Tibial nerve (tissue), 3 donors: ENCODE data around the gene KRTAP1-5.

ENCODE experiments used
- POLR2A ChIP-seq, 2 donors: fragments of 450-650 bp; IDR thresholded peaks; one replicate each; pipeline ENCODE4 v1.6.1; 2017; ENCODE audit warnings: antibody characterized with exemption in 2 of 2, mild to moderate bottlenecking in 2 of 2, moderate library complexity in 2 of 2
- TF ChIP-seq, protein P1 (sequence below), 5 experiments: fragments of 200-600 bp in 3 of 5; fragments of 450-650 bp in 2 of 5; sonication (generic) in 3 of 5; IDR thresholded peaks; one replicate each; pipeline ENCODE4 v1.5.1; 2016 to 2019; ENCODE audit warnings: antibody characterized with exemption in 5 of 5, mild to moderate bottlenecking in 3 of 5, moderate library complexity in 2 of 5

DNA sequence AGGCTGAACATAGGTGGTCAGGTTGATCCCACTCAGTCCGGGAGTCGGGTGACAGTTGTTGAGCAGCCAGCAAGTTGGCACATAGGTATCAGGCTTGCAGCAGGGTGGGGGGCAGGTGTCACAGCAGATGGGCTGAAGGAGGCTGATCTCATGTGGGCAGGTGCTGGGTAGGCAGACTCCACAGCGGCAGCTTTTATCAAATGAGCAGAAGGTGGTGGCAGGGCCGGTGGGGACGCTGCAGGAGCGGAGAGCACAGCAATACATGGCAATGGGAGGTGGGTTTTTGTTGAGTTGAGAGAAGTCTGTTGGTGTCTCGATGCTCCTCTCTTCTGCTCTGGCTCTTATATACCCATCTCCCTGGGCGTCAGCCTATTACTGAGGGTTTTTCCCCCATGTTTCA is 18.2 kb downstream of the KRTAP1-5 start, which contains the start of gene KRTAP3-1:
- TF ChIP-seq, protein P1, sequence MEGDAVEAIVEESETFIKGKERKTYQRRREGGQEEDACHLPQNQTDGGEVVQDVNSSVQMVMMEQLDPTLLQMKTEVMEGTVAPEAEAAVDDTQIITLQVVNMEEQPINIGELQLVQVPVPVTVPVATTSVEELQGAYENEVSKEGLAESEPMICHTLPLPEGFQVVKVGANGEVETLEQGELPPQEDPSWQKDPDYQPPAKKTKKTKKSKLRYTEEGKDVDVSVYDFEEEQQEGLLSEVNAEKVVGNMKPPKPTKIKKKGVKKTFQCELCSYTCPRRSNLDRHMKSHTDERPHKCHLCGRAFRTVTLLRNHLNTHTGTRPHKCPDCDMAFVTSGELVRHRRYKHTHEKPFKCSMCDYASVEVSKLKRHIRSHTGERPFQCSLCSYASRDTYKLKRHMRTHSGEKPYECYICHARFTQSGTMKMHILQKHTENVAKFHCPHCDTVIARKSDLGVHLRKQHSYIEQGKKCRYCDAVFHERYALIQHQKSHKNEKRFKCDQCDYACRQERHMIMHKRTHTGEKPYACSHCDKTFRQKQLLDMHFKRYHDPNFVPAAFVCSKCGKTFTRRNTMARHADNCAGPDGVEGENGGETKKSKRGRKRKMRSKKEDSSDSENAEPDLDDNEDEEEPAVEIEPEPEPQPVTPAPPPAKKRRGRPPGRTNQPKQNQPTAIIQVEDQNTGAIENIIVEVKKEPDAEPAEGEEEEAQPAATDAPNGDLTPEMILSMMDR (IDR thresholded peaks at IDR 0.05), result no peak
- TF ChIP-seq POLR2A (IDR thresholded peaks at IDR 0.05), result no peak
